Measurements from ENCODE around the gene ADAP1.
"Not testable (repeated sequence)": the region's sequence is repeated elsewhere in the genome, so short reads cannot be mapped to it uniquely, and the experiment has no call there.

The ADAP1 gene

DNA sequence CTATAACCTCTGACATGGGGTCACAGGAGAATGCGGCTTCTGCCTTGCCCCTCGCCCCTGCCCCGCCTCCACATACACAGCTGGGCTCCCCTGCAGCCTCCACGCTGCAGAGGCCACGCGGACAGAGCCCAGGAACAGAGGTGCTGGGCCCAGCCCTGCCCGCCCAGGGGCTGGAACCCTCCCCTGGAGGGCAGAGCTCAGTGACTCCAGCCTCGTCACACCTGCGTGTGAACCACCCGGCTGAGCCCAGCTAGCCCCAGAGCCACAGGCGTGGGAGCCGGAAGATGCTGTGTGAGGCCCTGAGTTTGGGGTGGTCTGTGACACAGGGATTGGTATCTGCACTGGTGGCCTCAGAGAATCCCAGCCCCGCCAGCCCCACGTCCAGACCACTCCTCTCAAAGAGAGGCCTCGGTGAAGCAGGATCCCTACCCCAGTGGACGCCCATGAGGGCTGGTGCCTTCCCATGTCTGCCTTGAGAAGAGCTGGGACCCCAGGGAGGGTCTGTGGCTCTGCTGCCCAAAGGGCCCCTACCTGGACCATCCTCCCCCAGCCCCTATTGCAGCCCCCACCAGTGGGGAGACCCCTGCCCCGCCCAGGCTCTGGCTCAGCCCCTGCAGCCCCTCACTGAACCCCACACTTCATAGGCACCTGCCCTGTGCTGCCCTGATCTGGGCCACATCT lies 8.1 kb upstream of the ADAP1 start:
- no peak overlapping the region for H3K4me3 ChIP-seq (replicated peaks; ENCODE audit: insufficient read depth, low read length)
- no peak for DNase-seq (ENCODE audit: low read depth in 1 of 2, low spot score in 1 of 2)
- TF ChIP-seq CTCF (IDR thresholded peaks at IDR 0.05; ENCODE audit: insufficient read depth, low read length) (no peak), GABPA (IDR thresholded peaks at IDR 0.05; ENCODE audit: low read depth) (no peak), SPI1 (IDR thresholded peaks at IDR 0.05; ENCODE audit: borderline replicate concordance, low read depth) (no peak), REST (IDR thresholded peaks at IDR 0.05; ENCODE audit: insufficient replicate concordance, low read depth) (no peak), POLR2AphosphoS5 (IDR thresholded peaks at IDR 0.05; ENCODE audit: low read depth) (no peak)
- no peak overlapping the region for H3K27ac ChIP-seq (replicated peaks)
- no peaks in the 10 kb centered on the region for H3K27me3 ChIP-seq (ENCODE audit: insufficient read depth, poor library complexity, severe bottlenecking)

DNA sequence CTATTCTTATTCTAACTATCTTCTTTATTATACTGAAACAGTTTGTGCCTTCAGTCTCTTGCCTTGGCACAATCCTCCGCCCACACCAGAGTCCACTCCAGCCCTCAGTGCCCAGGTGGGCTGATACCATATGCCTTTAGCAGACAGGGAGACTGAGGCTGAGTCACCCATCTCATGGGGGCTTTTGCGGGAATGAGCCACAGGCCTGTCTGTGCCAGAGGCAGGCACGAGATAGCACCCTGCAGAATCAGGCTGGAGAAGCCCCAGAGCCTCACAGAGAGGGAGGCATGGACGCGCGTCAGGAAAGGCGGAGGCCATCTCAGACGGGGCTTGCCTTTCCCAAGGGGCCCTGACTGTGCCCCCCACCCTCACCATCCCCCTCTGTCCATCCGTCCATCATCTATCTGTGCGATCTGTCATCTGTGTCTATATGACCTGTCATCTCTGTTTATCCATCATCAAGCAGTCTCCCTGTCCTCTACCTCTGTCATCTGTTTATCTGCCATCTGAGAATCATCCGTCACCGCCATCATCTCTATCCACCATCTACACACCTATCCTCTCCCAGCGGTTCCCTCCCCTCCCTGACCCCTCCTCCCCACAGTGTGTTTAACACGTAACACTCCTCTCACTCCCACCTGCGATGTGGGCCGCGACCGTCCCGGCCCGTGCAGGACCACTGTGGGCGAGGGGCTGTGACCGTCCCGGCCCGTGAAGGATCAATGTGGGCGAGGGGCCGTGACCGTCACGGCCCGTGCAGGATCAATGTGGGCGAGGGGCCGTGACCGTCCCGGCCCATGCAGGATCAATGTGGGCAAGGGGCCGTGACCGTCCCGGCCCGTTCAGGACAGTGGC lies 7.3 kb upstream of the ADAP1 start:
- H3K27ac ChIP-seq (replicated peaks): no peak overlapping the region
- no peak for DNase-seq (ENCODE audit: low read depth in 1 of 2, low spot score in 1 of 2)
- H3K27me3 ChIP-seq (ENCODE audit: insufficient read depth, poor library complexity, severe bottlenecking): no peaks in the 10 kb centered on the region
- no peak for TF ChIP-seq REST (IDR thresholded peaks at IDR 0.05; ENCODE audit: insufficient replicate concordance, low read depth)
- no peak for TF ChIP-seq SPI1 (IDR thresholded peaks at IDR 0.05; ENCODE audit: borderline replicate concordance, low read depth)
- TF ChIP-seq GABPA (IDR thresholded peaks at IDR 0.05; ENCODE audit: low read depth): no peak
- TF ChIP-seq POLR2AphosphoS5 (IDR thresholded peaks at IDR 0.05; ENCODE audit: low read depth): no peak
- TF ChIP-seq CTCF (IDR thresholded peaks at IDR 0.05; ENCODE audit: insufficient read depth, low read length): no peak
- H3K4me3 ChIP-seq (replicated peaks; ENCODE audit: insufficient read depth, low read length): no peak overlapping the region

- not testable (repeated sequence) for H3K27me3 ChIP-seq (ENCODE audit: insufficient read depth, poor library complexity, severe bottlenecking); H3K27ac ChIP-seq (replicated peaks); DNase-seq (ENCODE audit: low read depth in 1 of 2, low spot score in 1 of 2); H3K4me3 ChIP-seq (replicated peaks; ENCODE audit: insufficient read depth, low read length)
These were observed 6.5 kb upstream of the ADAP1 start for GRCh38 chr7:960972-961371.

GRCh38 chr7:960269-960871 lies 5.9 kb upstream of the ADAP1 start:
- DNase-seq (ENCODE audit: low read depth in 1 of 2, low spot score in 1 of 2): no peak
- Histone ChIP-seq H3K4me3 (replicated peaks; ENCODE audit: insufficient read depth, low read length) (no peak overlapping the region), H3K27me3 (ENCODE audit: insufficient read depth, poor library complexity, severe bottlenecking) (no peaks in the 10 kb centered on the region), H3K27ac (replicated peaks) (no peak overlapping the region)
- TF ChIP-seq GABPA (IDR thresholded peaks at IDR 0.05; ENCODE audit: low read depth) (no peak), REST (IDR thresholded peaks at IDR 0.05; ENCODE audit: insufficient replicate concordance, low read depth) (no peak), POLR2AphosphoS5 (IDR thresholded peaks at IDR 0.05; ENCODE audit: low read depth) (no peak), SPI1 (IDR thresholded peaks at IDR 0.05; ENCODE audit: borderline replicate concordance, low read depth) (no peak), CTCF (IDR thresholded peaks at IDR 0.05; ENCODE audit: insufficient read depth, low read length) (no peak)

- H3K27me3 ChIP-seq (ENCODE audit: insufficient read depth, poor library complexity, severe bottlenecking); H3K4me3 ChIP-seq (replicated peaks; ENCODE audit: insufficient read depth, low read length); H3K27ac ChIP-seq (replicated peaks); DNase-seq (ENCODE audit: low read depth in 1 of 2, low spot score in 1 of 2): not testable (repeated sequence)
These were observed 5.3 kb upstream of the ADAP1 start for GRCh38 chr7:959740-960139.
